Measurements from ENCODE around the gene CCKAR. TPM values are rescaled to one million over a fixed set of nuclear protein-coding genes. Genes with fewer than 3 reads are reported as not detected.

CCKAR gene
- total and polyA plus RNA-seq, 2 experiments from 2014 or later, result not detected

DNA sequence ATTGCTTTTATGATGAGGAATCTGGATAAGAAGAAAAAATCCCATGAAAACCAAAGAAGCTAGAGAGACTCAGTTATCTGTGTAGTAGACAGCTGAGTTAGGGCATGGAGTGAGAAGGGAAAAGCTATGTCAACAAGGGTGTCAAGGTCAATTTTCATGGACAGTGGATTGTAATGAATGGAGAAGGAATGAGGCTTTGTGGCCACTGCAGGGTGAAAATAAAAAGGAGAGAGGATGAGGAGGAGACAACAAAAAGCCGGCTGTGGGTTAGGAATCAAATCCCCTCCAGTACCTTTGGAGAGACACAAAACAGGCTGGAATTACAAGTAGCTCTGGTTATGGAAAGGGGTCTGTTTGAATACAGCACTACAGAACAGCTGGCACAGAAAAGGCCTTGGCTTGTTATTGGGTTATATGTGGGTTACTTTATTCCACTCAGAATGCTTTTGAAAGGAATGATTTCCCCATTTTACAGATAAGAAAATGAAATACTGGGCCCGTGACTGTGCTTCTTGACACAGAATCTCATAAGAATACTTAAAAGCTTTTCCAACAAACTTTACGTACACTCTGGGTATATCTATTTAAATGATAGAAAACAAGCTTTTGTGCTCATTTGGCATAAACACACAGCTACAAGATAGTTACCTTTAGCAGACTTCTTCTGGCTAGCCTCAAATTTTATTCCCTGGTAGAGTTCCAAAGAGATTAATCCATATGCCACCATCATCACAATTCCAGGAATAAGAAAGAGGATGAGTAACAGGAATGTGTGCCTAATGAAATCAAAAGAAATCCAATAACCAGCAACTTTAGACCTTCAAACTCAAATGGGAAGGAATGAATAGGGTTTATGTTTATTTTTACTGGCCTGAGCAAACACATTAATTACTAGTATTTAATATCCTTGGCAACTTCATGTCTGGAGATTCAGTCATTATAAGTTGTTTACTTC, 7.5 kb downstream of the CCKAR start:
- Histone ChIP-seq H3K36me3 (ENCODE audit: low read depth) (no peaks in the 10 kb centered on the region), H3K9me3 (ENCODE audit: low read depth) (no peaks in the 10 kb centered on the region), H3K79me2 (ENCODE audit: insufficient read depth) (no peaks in the 10 kb centered on the region), H2AFZ (no peak overlapping the region), H3K4me2 (ENCODE audit: unreplicated experiment) (no peak overlapping the region), H3K27me3 (replicated peaks; ENCODE audit: insufficient read depth) (peaks cover 22% of the 10 kb centered on the region), H3K4me3 (no peak overlapping the region), H3K27ac (no peak overlapping the region), H3K4me1 (ENCODE audit: insufficient read depth) (peaks cover 15% of the 10 kb centered on the region; the same call in 1 of the 2 replicates), H3K9me2 (ENCODE audit: insufficient read depth) (no peaks in the 10 kb centered on the region), H3K9ac (no peak overlapping the region), H3F3A (ENCODE audit: insufficient read depth) (peaks cover 13% of the 10 kb centered on the region; the same call in 1 of the 2 replicates), H4K20me1 (ENCODE audit: insufficient read depth) (no peaks in the 10 kb centered on the region)
- no peak for DNase-seq
- WGBS, 2 experiments (ENCODE audit: low coverage in 1 of 2, low lambda C conversion rate in 2 of 2, missing lambda C conversion rate in 2 of 2), result 72 to 80% methylated on average over 3 of the region's 3 CpGs
- in situ Hi-C loops (cut with MboI), result no loop called here
- TF ChIP-seq EZH2 (IDR thresholded peaks at IDR 0.05; ENCODE audit: insufficient read depth, poor library complexity, severe bottlenecking) (no peak), EZH2phosphoT487 (IDR thresholded peaks at IDR 0.05; ENCODE audit: insufficient read depth, low read depth) (no peak)

GRCh38 chr4:26478330-26478729, 12.0 kb downstream of the CCKAR start:
- no peaks in the 10 kb centered on the region for H3K9me2 ChIP-seq (ENCODE audit: insufficient read depth)
- 0 out of 2 replicates have a peak, but pooled peaks cover 4% of the 10 kb centered on the region for H3K4me1 ChIP-seq (ENCODE audit: insufficient read depth)
- H4K20me1 ChIP-seq (ENCODE audit: insufficient read depth), result no peaks in the 10 kb centered on the region
- H3K4me2 ChIP-seq (ENCODE audit: unreplicated experiment), result no peak overlapping the region
- no peak overlapping the region for H3K9ac ChIP-seq
- H3K79me2 ChIP-seq (ENCODE audit: insufficient read depth), result no peaks in the 10 kb centered on the region
- TF ChIP-seq EZH2 (IDR thresholded peaks at IDR 0.05; ENCODE audit: insufficient read depth, poor library complexity, severe bottlenecking), result no peak
- TF ChIP-seq EZH2phosphoT487 (IDR thresholded peaks at IDR 0.05; ENCODE audit: insufficient read depth, low read depth), result no peak
- H3F3A ChIP-seq (ENCODE audit: insufficient read depth), result 0 out of 2 replicates have a peak, but pooled peaks cover 2% of the 10 kb centered on the region
- DNase-seq, result no peak
- in situ Hi-C loops (cut with MboI), result no loop called here
- H3K4me3 ChIP-seq, result no peak overlapping the region
- H3K27me3 ChIP-seq (replicated peaks; ENCODE audit: insufficient read depth), result peaks cover 4% of the 10 kb centered on the region; the same call in 1 of the 2 replicates
- 82 to 90% methylated on average over 12 to 13 of the region's 13 CpGs for WGBS, 2 experiments (ENCODE audit: low coverage in 1 of 2, low lambda C conversion rate in 2 of 2, missing lambda C conversion rate in 2 of 2)
- H3K9me3 ChIP-seq (ENCODE audit: low read depth), result no peaks in the 10 kb centered on the region
- H2AFZ ChIP-seq, result no peak overlapping the region
- no peak overlapping the region for H3K27ac ChIP-seq
- H3K36me3 ChIP-seq (ENCODE audit: low read depth), result no peaks in the 10 kb centered on the region

DNA sequence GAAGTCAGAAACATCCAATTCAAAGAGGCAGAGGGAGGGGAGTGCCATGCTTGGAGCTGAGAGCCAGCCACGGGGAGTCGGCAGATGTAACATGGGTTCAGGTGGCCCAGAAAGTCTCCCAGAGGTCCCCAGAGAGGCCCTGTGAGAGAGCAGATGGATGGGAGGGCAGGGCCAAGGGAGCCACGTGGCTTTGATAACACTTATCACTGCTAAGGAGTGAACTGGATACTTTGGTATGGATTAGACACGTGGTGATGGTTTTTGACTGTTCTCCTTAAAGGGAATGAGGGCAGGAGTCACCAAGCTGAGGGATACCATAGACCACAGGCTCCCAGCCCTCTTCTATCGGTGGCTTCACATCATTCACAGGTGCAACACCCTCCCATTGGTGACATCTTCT, 13.7 kb downstream of the CCKAR start:
- Histone ChIP-seq H3K27me3 (replicated peaks; ENCODE audit: insufficient read depth) (peaks cover 4% of the 10 kb centered on the region; the same call in 1 of the 2 replicates), H3K9me3 (ENCODE audit: low read depth) (no peaks in the 10 kb centered on the region), H3K79me2 (ENCODE audit: insufficient read depth) (no peaks in the 10 kb centered on the region), H3K4me1 (ENCODE audit: insufficient read depth) (no peaks in the 10 kb centered on the region), H3K4me2 (ENCODE audit: unreplicated experiment) (no peak overlapping the region), H3K36me3 (ENCODE audit: low read depth) (no peaks in the 10 kb centered on the region), H3F3A (ENCODE audit: insufficient read depth) (no peaks in the 10 kb centered on the region), H2AFZ (no peak overlapping the region), H4K20me1 (ENCODE audit: insufficient read depth) (no peaks in the 10 kb centered on the region), H3K9ac (no peak overlapping the region), H3K4me3 (no peak overlapping the region), H3K9me2 (ENCODE audit: insufficient read depth) (no peaks in the 10 kb centered on the region), H3K27ac (no peak overlapping the region)
- no peak for DNase-seq
- in situ Hi-C loops (cut with MboI), result no loop called here
- TF ChIP-seq EZH2phosphoT487 (IDR thresholded peaks at IDR 0.05; ENCODE audit: insufficient read depth, low read depth), result no peak
- TF ChIP-seq EZH2 (IDR thresholded peaks at IDR 0.05; ENCODE audit: insufficient read depth, poor library complexity, severe bottlenecking), result no peak
- WGBS, 2 experiments (ENCODE audit: low coverage in 1 of 2, low lambda C conversion rate in 2 of 2, missing lambda C conversion rate in 2 of 2), result 60 to 61% methylated on average over 5 of the region's 5 CpGs

- in situ Hi-C loops (cut with MboI), result no loop called here
- H3K36me3 ChIP-seq (ENCODE audit: low read depth), result no peaks in the 10 kb centered on the region
- TF ChIP-seq EZH2 (IDR thresholded peaks at IDR 0.05; ENCODE audit: insufficient read depth, poor library complexity, severe bottlenecking), result no peak
- TF ChIP-seq EZH2phosphoT487 (IDR thresholded peaks at IDR 0.05; ENCODE audit: insufficient read depth, low read depth), result no peak
- DNase-seq, result no peak
- H3K9me2 ChIP-seq (ENCODE audit: insufficient read depth), result no peaks in the 10 kb centered on the region
- no peak overlapping the region for H3K9ac ChIP-seq
- no peak overlapping the region for H3K27ac ChIP-seq
- no peaks in the 10 kb centered on the region for H3K79me2 ChIP-seq (ENCODE audit: insufficient read depth)
- no peaks in the 10 kb centered on the region for H4K20me1 ChIP-seq (ENCODE audit: insufficient read depth)
- H3K4me3 ChIP-seq, result no peak overlapping the region
- no peak overlapping the region for H2AFZ ChIP-seq
- H3K4me2 ChIP-seq (ENCODE audit: unreplicated experiment), result no peak overlapping the region
- H3K4me1 ChIP-seq (ENCODE audit: insufficient read depth), result no peaks in the 10 kb centered on the region
- WGBS, 2 experiments (ENCODE audit: low coverage in 1 of 2, low lambda C conversion rate in 2 of 2, missing lambda C conversion rate in 2 of 2), result 74 to 77% methylated on average over 8 of the region's 8 CpGs
- peaks cover 4% of the 10 kb centered on the region; the same call in 1 of the 2 replicates for H3K27me3 ChIP-seq (replicated peaks; ENCODE audit: insufficient read depth)
- no peaks in the 10 kb centered on the region for H3F3A ChIP-seq (ENCODE audit: insufficient read depth)
- H3K9me3 ChIP-seq (ENCODE audit: low read depth), result no peaks in the 10 kb centered on the region
These were observed 14.6 kb downstream of the CCKAR start for GRCh38 chr4:26475716-26476115.

Measured in GM23248 (cell line).